HEK293 (cell line): ENCODE measurements around the gene CXorf58.

Experiments
- EGR2 ChIP-seq: fragments of 450-650 bp; formaldehyde crosslinking; IDR thresholded peaks from 2 replicates; pipeline ENCODE4 v1.5.1; 2016; ENCODE audit warnings: low read depth, missing biosample characterization, missing genetic modification characterization
- ELK4 ChIP-seq: IDR thresholded peaks from 2 replicates; pipeline ENCODE4 v1.6.1; 2011; ENCODE audit warnings: mild to moderate bottlenecking, low read depth, low read length, borderline replicate concordance
- HOXA7 ChIP-seq: sonication (generic); formaldehyde crosslinking; IDR thresholded peaks from 2 replicates; pipeline ENCODE4 v1.8.1; 2022; ENCODE audit warnings: missing genetic modification reagents, borderline replicate concordance
- KLF9 ChIP-seq: fragments of 450-650 bp; formaldehyde crosslinking; IDR thresholded peaks from 2 replicates; pipeline ENCODE4 v1.5.1; 2016; ENCODE audit warnings: missing biosample characterization, missing genetic modification characterization, low read depth
- MYNN ChIP-seq: fragments of 450-650 bp; formaldehyde crosslinking; IDR thresholded peaks from 2 replicates; pipeline ENCODE4 v1.5.1; 2016; ENCODE audit warnings: missing biosample characterization, missing genetic modification characterization, borderline replicate concordance
- RBAK ChIP-seq: fragments of 450-650 bp; formaldehyde crosslinking; IDR thresholded peaks from 2 replicates; pipeline ENCODE4 v1.5.1; 2016; ENCODE audit warnings: missing biosample characterization, missing genetic modification characterization
- SP3 ChIP-seq: fragments of 450-650 bp; formaldehyde crosslinking; IDR thresholded peaks from 2 replicates; pipeline ENCODE4 v1.5.1; 2016; ENCODE audit warnings: missing biosample characterization, missing genetic modification characterization
- TSHZ1 ChIP-seq: fragments of 450-650 bp; formaldehyde crosslinking; IDR thresholded peaks from 2 replicates; pipeline ENCODE4 v1.5.1; 2016; ENCODE audit warnings: missing biosample characterization, missing genetic modification characterization, borderline replicate concordance
- YY1 ChIP-seq: fragments of 450-650 bp; formaldehyde crosslinking; IDR thresholded peaks from 2 replicates; pipeline ENCODE4 v1.5.1; 2018; ENCODE audit warnings: missing biosample characterization, missing genetic modification characterization
- ZBTB10 ChIP-seq: fragments of 450-650 bp; formaldehyde crosslinking; IDR thresholded peaks from 2 replicates; pipeline ENCODE4 v1.5.1; 2016; ENCODE audit warnings: missing biosample characterization, missing genetic modification characterization
- ZNF138 ChIP-seq: fragments of 450-650 bp; formaldehyde crosslinking; IDR thresholded peaks from 2 replicates; pipeline ENCODE4 v1.5.1; 2016; ENCODE audit warnings: missing biosample characterization, missing genetic modification characterization, borderline replicate concordance
- ZNF16 ChIP-seq: fragments of 450-650 bp; formaldehyde crosslinking; IDR thresholded peaks from 2 replicates; pipeline ENCODE4 v1.5.1; 2016; ENCODE audit warnings: low read depth, missing biosample characterization, missing genetic modification characterization
- ZNF18 ChIP-seq: fragments of 450-650 bp; formaldehyde crosslinking; IDR thresholded peaks from 2 replicates; pipeline ENCODE4 v1.5.1; 2016; ENCODE audit warnings: missing biosample characterization, missing genetic modification characterization
- ZNF19 ChIP-seq: fragments of 450-650 bp; formaldehyde crosslinking; IDR thresholded peaks from 2 replicates; pipeline ENCODE4; 2016; ENCODE audit warnings: missing biosample characterization, missing genetic modification characterization, low read depth
- ZNF2 ChIP-seq: fragments of 450-650 bp; formaldehyde crosslinking; IDR thresholded peaks from 2 replicates; pipeline ENCODE4 v1.5.1; 2016; ENCODE audit warnings: missing biosample characterization, missing genetic modification characterization
- ZNF26 ChIP-seq: fragments of 450-650 bp; formaldehyde crosslinking; IDR thresholded peaks from 2 replicates; pipeline ENCODE4 v1.5.1; 2016; ENCODE audit warnings: missing biosample characterization, missing genetic modification characterization
- ZNF354C ChIP-seq: fragments of 450-650 bp; formaldehyde crosslinking; IDR thresholded peaks from 2 replicates; pipeline ENCODE4 v1.5.1; 2016; ENCODE audit warnings: missing biosample characterization, missing genetic modification characterization, low read depth, borderline replicate concordance
- ZNF510 ChIP-seq: fragments of 450-650 bp; formaldehyde crosslinking; IDR thresholded peaks from 2 replicates; pipeline ENCODE4 v1.5.1; 2018; ENCODE audit warnings: mild to moderate bottlenecking, missing genetic modification characterization, missing biosample characterization; ENCODE audit not compliant: insufficient replicate concordance
- ZNF513 ChIP-seq: fragments of 450-650 bp; IDR thresholded peaks from 2 replicates; pipeline ENCODE4 v1.5.1; 2018; ENCODE audit warnings: missing biosample characterization, missing genetic modification characterization
- ZNF529 ChIP-seq: fragments of 450-650 bp; formaldehyde crosslinking; IDR thresholded peaks from 2 replicates; pipeline ENCODE4 v1.5.1; 2017; ENCODE audit warnings: missing genetic modification characterization, missing biosample characterization; ENCODE audit not compliant: insufficient replicate concordance
- ZNF530 ChIP-seq: fragments of 450-650 bp; formaldehyde crosslinking; IDR thresholded peaks from 2 replicates; pipeline ENCODE4 v1.5.1; 2016; ENCODE audit warnings: low read depth, missing biosample characterization, missing genetic modification characterization
- ZNF549 ChIP-seq: fragments of 450-650 bp; IDR thresholded peaks from 2 replicates; pipeline ENCODE4 v1.5.1; 2018; ENCODE audit warnings: missing biosample characterization, missing genetic modification characterization, mild to moderate bottlenecking, inconsistent platforms, moderate library complexity
- ZNF558 ChIP-seq: fragments of 450-650 bp; formaldehyde crosslinking; IDR thresholded peaks from 2 replicates; pipeline ENCODE4 v1.5.1; 2016; ENCODE audit warnings: missing biosample characterization, missing genetic modification characterization
- ZNF571 ChIP-seq: fragments of 450-650 bp; formaldehyde crosslinking; IDR thresholded peaks from 2 replicates; pipeline ENCODE4 v1.5.0; 2017; ENCODE audit warnings: missing biosample characterization, missing genetic modification characterization
- ZNF585B ChIP-seq: fragments of 450-650 bp; formaldehyde crosslinking; IDR thresholded peaks from 2 replicates; pipeline ENCODE4 v1.5.1; 2016; ENCODE audit warnings: missing biosample characterization, missing genetic modification characterization
- ZNF664 ChIP-seq: fragments of 450-650 bp; formaldehyde crosslinking; IDR thresholded peaks from 2 replicates; pipeline ENCODE4 v1.5.1; 2016; ENCODE audit warnings: missing biosample characterization, missing genetic modification characterization
- ZNF792 ChIP-seq: fragments of 450-650 bp; formaldehyde crosslinking; IDR thresholded peaks from 2 replicates; pipeline ENCODE4 v1.5.1; 2016; ENCODE audit warnings: missing biosample characterization, missing genetic modification characterization
- ZNF843 ChIP-seq: fragments of 450-650 bp; formaldehyde crosslinking; IDR thresholded peaks from 2 replicates; pipeline ENCODE4 v1.5.1; 2016; ENCODE audit warnings: missing biosample characterization, missing genetic modification characterization
- ZXDB ChIP-seq: fragments of 450-650 bp; formaldehyde crosslinking; IDR thresholded peaks from 2 replicates; pipeline ENCODE4 v1.5.1; 2016; ENCODE audit warnings: missing biosample characterization, missing genetic modification characterization

The CXorf58 gene

GRCh38 chrX:23944234-23944633 lies 36.4 kb downstream of the CXorf58 start (continued):
- TF ChIP-seq TSHZ1, result peak; percentile 80; the same call in 1 of the 2 replicates
- TF ChIP-seq ZNF18 (tag by site-specific recombination), result peak; percentile 70; the same call in 1 of the 2 replicates
- TF ChIP-seq KLF9, result no peak
- TF ChIP-seq YY1 (tag by site-specific recombination), result no peak
- TF ChIP-seq ELK4, result no peak
- TF ChIP-seq ZNF843 (tag by site-specific recombination), result peak; percentile 96
- no peak for TF ChIP-seq ZNF513
- TF ChIP-seq ZNF529 (tag by site-specific recombination), result no peak
- TF ChIP-seq ZNF138, result no peak
- no peak for TF ChIP-seq ZNF549 (tag by site-specific recombination)
- TF ChIP-seq ZNF558 (tag by site-specific recombination), result no peak
- no peak for TF ChIP-seq ZNF792 (tag by site-specific recombination)
- no peak for TF ChIP-seq ZNF571 (tag by site-specific recombination)
- no peak for TF ChIP-seq RBAK (tag by site-specific recombination)
- TF ChIP-seq EGR2 (tag by site-specific recombination), result no peak
- no peak for TF ChIP-seq ZNF585B
- no peak for TF ChIP-seq ZNF664 (tag by site-specific recombination)
- no peak for TF ChIP-seq ZNF19 (tag by site-specific recombination)
- no peak for TF ChIP-seq ZNF354C (tag by site-specific recombination)
- 0 out of 2 replicates have a peak, but pooled peaks have one; percentile 72 for TF ChIP-seq ZXDB (tag by site-specific recombination)
- no peak for TF ChIP-seq SP3 (tag by site-specific recombination)
- TF ChIP-seq ZNF26 (tag by site-specific recombination), result no peak
- TF ChIP-seq ZNF2 (tag by site-specific recombination), result 0 out of 2 replicates have a peak, but pooled peaks have one; percentile 21
- TF ChIP-seq HOXA7 (CRISPR knock-in tag), result no peak
- no peak for TF ChIP-seq ZBTB10 (tag by site-specific recombination)
- no peak for TF ChIP-seq ZNF16 (tag by site-specific recombination)
- no peak for TF ChIP-seq ZNF510 (tag by site-specific recombination)
- TF ChIP-seq MYNN, result no peak
- TF ChIP-seq ZNF530 (tag by site-specific recombination), result no peak
